Measurements from ENCODE around the gene FHOD3. TPM values are rescaled to one million over a fixed set of nuclear protein-coding genes. Genes with fewer than 3 reads are reported as not detected.

The FHOD3 gene
- total and polyA plus RNA-seq, 2 of the 4 experiments (the other 2 are of a cell fraction): 14.6 to 16.0 TPM

DNA sequence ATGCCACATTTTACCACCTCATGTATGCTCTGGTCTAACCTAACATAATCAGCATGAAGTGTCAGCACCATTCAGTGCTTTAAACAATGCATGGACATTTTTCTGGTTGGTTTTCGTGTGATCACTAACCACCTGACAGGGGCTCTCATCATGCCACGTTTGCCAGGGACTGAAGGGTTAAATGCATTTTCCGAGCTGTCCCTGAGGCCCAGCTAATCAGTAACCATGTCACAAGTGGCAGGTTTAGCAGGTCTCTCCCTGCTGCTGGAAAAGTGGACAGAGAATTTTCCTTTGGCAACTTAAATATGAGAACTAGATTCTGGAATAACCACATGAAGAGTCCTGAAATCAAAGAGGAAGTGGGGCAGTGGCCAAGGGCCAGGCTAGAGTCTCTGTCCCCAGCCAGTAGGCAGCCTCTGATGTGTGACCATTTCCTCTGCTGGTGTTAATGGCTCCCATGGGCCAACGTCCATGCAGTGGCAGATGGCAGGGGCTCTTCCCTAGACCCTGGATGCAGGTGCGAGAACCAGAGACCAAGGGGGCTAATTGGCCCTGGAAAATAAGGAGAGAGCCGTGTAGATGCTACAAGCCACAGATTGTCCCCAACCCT is 461.8 kb downstream of the FHOD3 start:
- dilution Hi-C loops (cut with HindIII; ENCODE audit: low sequenced_read_pairs, unreplicated experiment): no loop called here
- CTCF ChIA-PET: no interaction called here

More for the DNA sequence above, 461.8 kb downstream of the FHOD3 start:
- Histone ChIP-seq H2BK15ac (ENCODE audit: low read depth, low read length) (no peak overlapping the region; the same call in 2 of the 3 replicates), H3K4me2 (ENCODE audit: low read depth, low read length) (no peak overlapping the region), H3K79me1 (ENCODE audit: low read depth in 1 of 2, low read length in 2 of 2) (peaks cover 0 to 7% of the 10 kb centered on the region in 2 experiments; a peak in 2 of 4 replicates), H2BK20ac (ENCODE audit: low read depth, low read length) (peak overlapping the region; percentile 92; the same call in 1 of the 2 replicates), H2AK5ac (ENCODE audit: low read depth, low read length) (peak overlapping the region; percentile 23; the same call in 1 of the 2 replicates), H3K4me1 (ENCODE audit: control insufficient read depth, insufficient read depth, low read length) (peaks cover 16% of the 10 kb centered on the region), H2BK5ac (ENCODE audit: low read depth, low read length, poor library complexity, severe bottlenecking) (no peak overlapping the region), H4K20me1 (ENCODE audit: insufficient read depth, low read length) (no peaks in the 10 kb centered on the region), H3K4me3 (ENCODE audit: insufficient read depth, low read depth, low read length) (no peak overlapping the region), H2BK120ac (ENCODE audit: low read depth, low read length) (peak overlapping the region; percentile 86), H3K18ac (ENCODE audit: low read depth, low read length) (no peak overlapping the region), H4K91ac (ENCODE audit: insufficient read depth, low read depth, low read length) (peak overlapping the region; percentile 60), H3K9ac (ENCODE audit: low read depth, low read length) (no peak overlapping the region), H3K14ac (replicated peaks; ENCODE audit: low read depth, low read length) (peak overlapping the region; percentile 43), H3K23ac (ENCODE audit: low read depth, low read length) (peak overlapping the region; percentile 57), H3K56ac (ENCODE audit: extremely low read depth, insufficient read depth, low read length) (no peak overlapping the region), H4K5ac (ENCODE audit: low read depth, low read length) (peak overlapping the region; percentile 35; the same call in 1 of the 2 replicates), H3K4ac (ENCODE audit: low read depth, low read length) (peak overlapping the region; percentile 79), H3K36me3 (ENCODE audit: control insufficient read depth, insufficient read depth, low read length) (peaks cover 4% of the 10 kb centered on the region), H3K27me3 (ENCODE audit: control insufficient read depth, insufficient read depth, low read length) (no peaks in the 10 kb centered on the region), H2AK9ac (replicated peaks; ENCODE audit: low read depth, low read length, poor library complexity) (no peak overlapping the region), H3K9me3 (ENCODE audit: control insufficient read depth, insufficient read depth, low read length) (no peaks in the 10 kb centered on the region), H3K27ac (ENCODE audit: insufficient read depth, low read length) (no peak overlapping the region), H4K8ac (ENCODE audit: low read depth in 2 of 2, low read length in 2 of 2) (peak overlapping the region in 1 of 2 experiments; percentile 76; a peak in 2 of 4 replicates), H2AFZ (replicated peaks; ENCODE audit: low read length, poor library complexity) (no peak overlapping the region), H3K9me1 (ENCODE audit: insufficient read depth, low read length) (peaks cover 24% of the 10 kb centered on the region)
- intact Hi-C loops (cut with micrococcal nuclease): loop anchor here (5.0 to 10.0 kb wide), 5 partner anchors 187 to 1004 kb away; no protein-coding TSS in a partner anchor
- POLR2A ChIA-PET (ENCODE audit: unreplicated experiment): no interaction called here
- DNase-seq (no peak), ATAC-seq (ENCODE audit: low read depth) (no peak)
- WGBS, 2 experiments (ENCODE audit: extremely low coverage in 2 of 2, insufficient read length in 1 of 2): 81% methylated on average over 4 of the region's 6 CpGs; no CpG with 5 or more reads in 1 of the 2 experiments
- no peak for TF ChIP-seq MXI1 (IDR thresholded peaks at IDR 0.05; ENCODE audit: borderline replicate concordance, low read depth, low read length)
- TF ChIP-seq FOS (IDR thresholded peaks at IDR 0.05; ENCODE audit: low read depth, low read length): no peak
- TF ChIP-seq CEBPB (IDR thresholded peaks at IDR 0.05; ENCODE audit: low read depth, low read length): no peak
- TF ChIP-seq, protein P1, sequence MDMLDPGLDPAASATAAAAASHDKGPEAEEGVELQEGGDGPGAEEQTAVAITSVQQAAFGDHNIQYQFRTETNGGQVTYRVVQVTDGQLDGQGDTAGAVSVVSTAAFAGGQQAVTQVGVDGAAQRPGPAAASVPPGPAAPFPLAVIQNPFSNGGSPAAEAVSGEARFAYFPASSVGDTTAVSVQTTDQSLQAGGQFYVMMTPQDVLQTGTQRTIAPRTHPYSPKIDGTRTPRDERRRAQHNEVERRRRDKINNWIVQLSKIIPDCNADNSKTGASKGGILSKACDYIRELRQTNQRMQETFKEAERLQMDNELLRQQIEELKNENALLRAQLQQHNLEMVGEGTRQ (IDR thresholded peaks at IDR 0.05; ENCODE audit: low read depth, low read length): no peak
- TF ChIP-seq, protein P2, sequence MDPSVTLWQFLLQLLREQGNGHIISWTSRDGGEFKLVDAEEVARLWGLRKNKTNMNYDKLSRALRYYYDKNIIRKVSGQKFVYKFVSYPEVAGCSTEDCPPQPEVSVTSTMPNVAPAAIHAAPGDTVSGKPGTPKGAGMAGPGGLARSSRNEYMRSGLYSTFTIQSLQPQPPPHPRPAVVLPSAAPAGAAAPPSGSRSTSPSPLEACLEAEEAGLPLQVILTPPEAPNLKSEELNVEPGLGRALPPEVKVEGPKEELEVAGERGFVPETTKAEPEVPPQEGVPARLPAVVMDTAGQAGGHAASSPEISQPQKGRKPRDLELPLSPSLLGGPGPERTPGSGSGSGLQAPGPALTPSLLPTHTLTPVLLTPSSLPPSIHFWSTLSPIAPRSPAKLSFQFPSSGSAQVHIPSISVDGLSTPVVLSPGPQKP (IDR thresholded peaks at IDR 0.05; ENCODE audit: borderline replicate concordance, low read depth, low read length): no peak
- TF ChIP-seq BHLHE40 (IDR thresholded peaks at IDR 0.05; ENCODE audit: low read depth, low read length): no peak
- TF ChIP-seq SMC3 (IDR thresholded peaks at IDR 0.05; ENCODE audit: low read depth, low read length): no peak
- TF ChIP-seq CHD1 (IDR thresholded peaks at IDR 0.05; ENCODE audit: low read depth, low read length): no peak
- no TSS peak for BruUV-seq (replicated peaks)
- in situ Hi-C loops (cut with MboI; ENCODE audit: low sequenced_read_pairs): loop anchor here (5.0 to 10.0 kb wide), 2 partner anchors 77 to 474 kb away; no protein-coding TSS in a partner anchor

Data from IMR-90 (cell line).